GM21529 (cell line): Measurements from ENCODE around the gene PTPRD.
"Not testable (repeated sequence)": the region's sequence is repeated elsewhere in the genome, so short reads cannot be mapped to it uniquely, and the experiment has no call there.

Source experiments
- ATAC-seq: cut with Tn5 transposase; IDR thresholded peaks from one replicate; pipeline ENCODE4 v1.9.1; 2021; ENCODE audit not compliant: unreplicated experiment

PTPRD gene

GRCh38 chr9:9996259-9996658, 616.5 kb downstream of the PTPRD start:
- ATAC-seq, result no peak

DNA sequence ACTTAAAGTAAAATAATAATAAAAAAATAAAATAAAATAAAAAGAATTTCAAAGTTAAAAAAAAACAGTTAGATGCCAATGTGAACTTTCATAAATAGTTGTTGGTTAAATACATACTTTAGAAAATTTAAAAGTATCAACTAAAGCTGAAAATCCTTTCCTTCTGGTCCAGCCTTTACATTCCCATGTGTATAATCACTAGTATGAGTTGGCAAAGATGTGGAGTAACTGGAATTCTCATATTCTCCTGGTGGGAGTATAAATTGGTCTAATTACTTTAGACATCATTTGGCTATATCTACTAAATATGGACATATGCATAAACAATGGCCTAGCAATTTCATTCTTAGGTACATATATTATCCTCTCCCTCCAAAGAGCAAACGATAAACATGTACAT, 619.9 kb downstream of the PTPRD start:
- ATAC-seq, result no peak

DNA sequence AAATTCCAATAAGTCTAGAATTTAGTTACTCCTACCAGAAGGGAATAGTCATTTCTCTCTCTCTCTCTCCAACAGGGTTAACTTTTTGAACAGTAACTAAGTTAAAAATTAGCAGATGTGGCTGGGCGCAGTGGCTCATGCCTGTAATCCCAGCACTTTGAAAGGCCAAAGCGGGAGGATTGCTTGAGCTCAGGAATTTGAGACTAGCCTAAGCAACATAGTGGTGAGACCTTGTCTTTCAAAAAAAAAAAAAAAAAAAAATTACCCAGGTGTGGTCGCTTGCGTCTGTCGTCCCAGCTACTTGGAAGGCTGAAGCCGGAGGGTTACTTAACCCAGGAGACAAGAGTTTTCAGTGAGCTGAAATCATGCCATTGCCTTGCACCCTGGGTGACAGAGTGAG, 639.7 kb downstream of the PTPRD start:
- ATAC-seq, result no peak

- no peak for ATAC-seq
These were observed 642.3 kb downstream of the PTPRD start for GRCh38 chr9:9970514-9970913.

DNA sequence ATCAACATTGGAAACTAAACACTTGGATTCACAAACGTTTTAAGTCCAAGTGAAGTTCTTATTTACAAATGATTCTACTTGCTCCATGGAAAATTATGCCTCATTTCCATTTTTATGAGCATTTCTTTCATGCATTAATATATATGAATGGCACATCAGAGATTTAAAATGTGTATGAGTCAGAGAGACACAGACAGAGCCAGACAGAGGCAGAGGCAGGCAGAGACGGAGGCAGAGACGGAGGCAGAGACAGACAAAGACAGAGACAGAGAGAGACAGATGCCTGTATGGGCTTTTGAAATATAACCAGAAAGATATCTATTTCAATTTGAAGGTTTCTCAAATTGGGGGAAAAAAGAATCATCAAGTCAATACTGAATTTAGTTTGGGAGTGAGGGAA, 649.0 kb downstream of the PTPRD start:
- ATAC-seq, result no peak

GRCh38 chr9:9961934-9962333, 650.9 kb downstream of the PTPRD start:
- ATAC-seq, result no peak

DNA sequence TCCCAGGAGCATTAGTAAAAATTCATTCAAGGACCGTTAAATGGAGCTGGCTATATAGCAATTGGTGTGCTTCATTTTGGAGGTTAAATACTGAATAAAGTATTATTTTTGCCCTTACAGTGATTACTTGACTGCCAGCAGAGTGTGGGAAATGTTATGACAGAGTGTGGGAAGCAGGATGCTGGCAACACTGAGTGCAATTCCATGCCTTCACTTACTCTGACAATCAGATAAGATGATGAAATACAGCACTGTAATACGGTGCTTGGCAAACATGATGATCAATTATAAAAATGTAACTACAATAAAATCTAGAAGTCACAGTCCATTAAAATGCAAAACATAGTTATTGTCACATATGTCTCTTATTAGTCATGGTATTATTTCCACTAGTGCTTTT, 651.3 kb downstream of the PTPRD start:
- no peak for ATAC-seq

DNA sequence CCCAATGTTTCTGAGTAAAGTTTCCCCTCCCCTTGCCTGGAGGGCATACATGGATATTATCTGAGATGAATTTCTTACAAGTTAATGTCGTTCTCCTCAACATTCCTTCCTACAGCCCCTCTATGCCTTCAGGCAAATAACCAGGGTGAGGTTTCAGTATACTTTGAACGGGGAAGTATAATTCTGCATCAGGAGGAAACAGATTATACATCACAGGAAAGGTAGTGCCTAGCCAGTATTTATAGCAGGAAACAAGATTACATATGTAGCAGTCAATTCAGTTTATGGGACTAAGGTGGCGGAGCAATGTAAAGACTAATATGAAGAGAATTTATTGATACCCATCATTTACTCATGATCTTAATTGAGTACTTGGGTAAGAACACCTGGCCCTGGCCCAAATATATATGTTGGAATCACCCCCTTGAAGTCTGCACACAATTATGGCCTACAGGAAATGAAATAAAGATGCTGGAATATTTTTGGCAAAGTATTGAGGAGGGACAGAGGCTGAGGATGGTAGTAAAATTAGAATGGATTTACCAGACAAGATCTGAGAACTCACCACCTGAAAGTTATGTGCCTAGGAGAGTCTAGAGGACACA, 661.1 kb downstream of the PTPRD start:
- no peak for ATAC-seq

GRCh38 chr9:9950813-9951212, 662.0 kb downstream of the PTPRD start:
- ATAC-seq, result no peak

GRCh38 chr9:9949978-9950377, 662.8 kb downstream of the PTPRD start:
- no peak for ATAC-seq

DNA sequence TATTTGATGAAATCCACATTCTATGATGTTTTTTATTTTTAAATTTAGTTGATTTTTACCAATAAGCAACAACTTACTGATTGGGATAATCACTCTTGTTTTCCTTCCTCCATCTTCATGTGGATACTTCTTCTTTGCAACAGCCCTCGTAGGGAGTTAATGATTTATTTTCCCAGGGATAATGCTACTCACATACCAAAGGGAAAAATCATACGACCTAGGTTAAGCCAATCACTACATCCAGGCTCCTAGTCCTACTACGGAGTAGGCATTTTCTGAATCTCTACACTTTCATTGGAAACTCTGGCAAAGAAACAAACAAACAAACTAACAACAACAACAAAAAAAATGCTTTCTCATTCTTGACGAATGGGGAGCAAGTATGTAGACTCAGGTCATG, 663.4 kb downstream of the PTPRD start:
- ATAC-seq, result no peak

DNA sequence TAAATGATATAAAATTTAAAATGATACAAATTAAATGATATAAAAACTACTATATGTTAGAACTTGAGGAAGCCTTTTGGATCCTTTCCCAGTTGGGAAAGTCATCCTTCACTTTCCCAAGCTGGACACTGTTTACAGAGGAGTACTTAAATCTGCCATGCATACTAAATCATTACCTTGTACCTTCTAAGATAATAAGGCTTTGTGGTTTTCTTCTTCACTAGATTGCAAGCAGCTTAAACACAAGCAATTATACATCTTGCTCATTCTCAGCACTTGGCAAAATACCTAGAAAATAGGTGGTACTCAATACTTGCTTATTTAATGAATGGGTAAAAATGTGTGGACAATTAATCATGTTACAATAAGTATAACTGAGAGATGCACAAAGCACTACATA, 666.8 kb downstream of the PTPRD start:
- ATAC-seq, result no peak

DNA sequence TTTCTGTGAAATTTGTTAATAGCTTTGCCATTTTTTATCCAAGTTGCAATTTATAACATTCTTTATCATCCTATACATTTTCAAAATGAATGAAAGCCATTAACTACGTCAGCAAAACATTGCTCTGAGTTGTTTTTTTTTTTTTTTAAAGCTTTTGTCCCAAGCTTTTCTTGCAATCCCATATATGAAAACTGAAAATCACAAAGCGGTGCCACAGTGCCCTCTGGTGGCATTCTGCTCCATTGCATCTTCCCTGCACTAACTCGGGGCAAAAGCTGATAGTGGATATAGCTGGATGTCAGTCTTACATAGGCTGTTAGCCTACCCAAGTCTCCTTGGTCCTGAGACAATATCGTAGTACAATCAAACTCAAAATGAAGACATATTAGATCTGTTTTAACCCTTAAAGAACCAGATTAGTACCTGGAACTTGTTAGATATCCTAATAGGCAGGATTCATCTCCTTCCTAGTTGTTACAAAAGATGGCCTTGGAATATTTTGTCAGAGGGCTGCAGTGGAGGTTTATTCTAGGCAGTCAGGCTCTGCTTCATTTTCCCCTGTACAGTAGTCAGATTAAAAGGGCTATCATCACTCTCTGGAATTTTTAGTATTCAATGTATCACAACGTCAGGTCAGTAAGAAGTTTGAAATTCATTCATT, 669.9 kb downstream of the PTPRD start:
- peak; percentile 81 for ATAC-seq

GRCh38 chr9:9938432-9938831, 674.4 kb downstream of the PTPRD start:
- no peak for ATAC-seq

- ATAC-seq, result not testable (repeated sequence)
These were observed 681.3 kb downstream of the PTPRD start for GRCh38 chr9:9931464-9931863.

DNA sequence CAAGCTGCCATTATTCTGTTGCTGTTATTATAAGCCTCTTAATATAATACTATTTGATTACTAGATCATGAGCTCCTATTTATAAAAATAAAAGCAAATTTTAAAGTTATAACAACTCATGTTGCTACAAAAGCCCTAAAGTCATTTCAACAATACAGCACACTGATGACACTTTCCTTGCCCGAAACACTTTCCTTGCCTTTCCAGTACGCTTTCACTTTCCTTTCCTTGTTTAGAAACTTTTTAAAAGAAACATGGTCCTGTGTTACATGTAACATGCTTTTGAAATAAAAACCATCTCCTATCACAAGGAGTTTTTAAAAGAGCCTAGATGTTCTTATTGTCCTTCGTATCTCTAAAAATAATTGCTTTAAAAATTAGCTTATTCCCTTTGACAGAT, 688.4 kb downstream of the PTPRD start:
- ATAC-seq, result no peak

GRCh38 chr9:9921805-9922204, 691.0 kb downstream of the PTPRD start:
- ATAC-seq, result no peak

GRCh38 chr9:9920425-9921060, 692.3 kb downstream of the PTPRD start:
- ATAC-seq, result no peak

- no peak for ATAC-seq
These were observed 693.5 kb downstream of the PTPRD start for GRCh38 chr9:9919174-9919775.

- no peak for ATAC-seq
These were observed 695.4 kb downstream of the PTPRD start for GRCh38 chr9:9917400-9917799.

DNA sequence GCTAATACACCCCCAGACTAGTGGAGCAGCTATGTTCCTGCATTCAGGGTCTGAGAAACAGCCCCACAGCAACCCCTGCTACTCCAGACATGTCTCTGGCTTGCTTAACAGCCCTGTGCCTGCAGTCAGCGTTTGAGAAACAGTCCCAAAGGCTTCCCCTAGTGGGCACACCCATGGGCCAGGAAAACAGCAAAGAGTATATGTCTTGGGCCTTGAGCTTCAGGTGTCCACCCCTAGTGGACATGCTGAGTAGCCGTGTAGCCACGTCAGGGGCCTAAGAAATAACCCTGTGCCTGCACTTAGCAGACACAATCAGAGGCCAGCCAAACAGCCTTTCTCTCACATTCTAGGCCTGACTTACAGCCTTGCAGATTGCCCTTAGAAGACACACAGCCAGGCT, 698.6 kb downstream of the PTPRD start:
- ATAC-seq, result no peak

GRCh38 chr9:9913276-9913832, 699.4 kb downstream of the PTPRD start:
- ATAC-seq, result no peak
